Measurements from ENCODE around the gene PAM16. TPM values are rescaled to one million over a fixed set of nuclear protein-coding genes. Genes with fewer than 3 reads are reported as not detected.

Gene PAM16
- total and polyA plus RNA-seq, 2 experiments from 2014 or later = 33.0 to 78.9 TPM

- Histone ChIP-seq H3K4me1 (ENCODE audit: insufficient read depth) (no peaks in the 10 kb centered on the region), H3K9ac (no peak overlapping the region), H3K4me2 (ENCODE audit: unreplicated experiment) (no peak overlapping the region), H4K20me1 (ENCODE audit: insufficient read depth) (no peaks in the 10 kb centered on the region), H3K27me3 (replicated peaks; ENCODE audit: insufficient read depth) (no peaks in the 10 kb centered on the region), H3K79me2 (ENCODE audit: insufficient read depth) (no peaks in the 10 kb centered on the region), H3K36me3 (ENCODE audit: low read depth) (no peaks in the 10 kb centered on the region), H3K9me3 (ENCODE audit: low read depth) (no peaks in the 10 kb centered on the region), H3K4me3 (no peak overlapping the region), H3F3A (ENCODE audit: insufficient read depth) (no peaks in the 10 kb centered on the region), H3K27ac (no peak overlapping the region), H3K9me2 (ENCODE audit: insufficient read depth) (no peaks in the 10 kb centered on the region), H2AFZ (no peak overlapping the region)
- no peak for TF ChIP-seq EZH2 (IDR thresholded peaks at IDR 0.05; ENCODE audit: insufficient read depth, poor library complexity, severe bottlenecking)
- no peak for TF ChIP-seq EZH2phosphoT487 (IDR thresholded peaks at IDR 0.05; ENCODE audit: insufficient read depth, low read depth)
- in situ Hi-C loops (cut with MboI) = loop anchor here (10.0 kb wide), 1 partner anchor 47 kb away; no protein-coding TSS in a partner anchor
- WGBS, 2 experiments (ENCODE audit: low coverage in 1 of 2, low lambda C conversion rate in 2 of 2, missing lambda C conversion rate in 2 of 2) = 95 to 97% methylated on average over 19 of the region's 19 CpGs
- no peak for DNase-seq
Observed at GRCh38 chr16:4358236-4358635, 7.1 kb upstream of the PAM16 start.

- no peak overlapping the region for H3K4me3 ChIP-seq
- no peak overlapping the region for H3K4me2 ChIP-seq (ENCODE audit: unreplicated experiment)
- H3K9me2 ChIP-seq (ENCODE audit: insufficient read depth) = no peaks in the 10 kb centered on the region
- no peak overlapping the region for H3K27ac ChIP-seq
- no peaks in the 10 kb centered on the region for H3K79me2 ChIP-seq (ENCODE audit: insufficient read depth)
- 95 to 98% methylated on average over 7 of the region's 7 CpGs for WGBS, 2 experiments (ENCODE audit: low coverage in 1 of 2, low lambda C conversion rate in 2 of 2, missing lambda C conversion rate in 2 of 2)
- in situ Hi-C loops (cut with MboI) = loop anchor here (10.0 kb wide), 1 partner anchor 48 kb away; no protein-coding TSS in a partner anchor
- TF ChIP-seq EZH2 (IDR thresholded peaks at IDR 0.05; ENCODE audit: insufficient read depth, poor library complexity, severe bottlenecking) (no peak), EZH2phosphoT487 (IDR thresholded peaks at IDR 0.05; ENCODE audit: insufficient read depth, low read depth) (no peak)
- no peak overlapping the region for H2AFZ ChIP-seq
- H3K9me3 ChIP-seq (ENCODE audit: low read depth) = no peaks in the 10 kb centered on the region
- H3K27me3 ChIP-seq (replicated peaks; ENCODE audit: insufficient read depth) = no peaks in the 10 kb centered on the region
- no peak for DNase-seq
- H4K20me1 ChIP-seq (ENCODE audit: insufficient read depth) = no peaks in the 10 kb centered on the region
- H3F3A ChIP-seq (ENCODE audit: insufficient read depth) = peaks cover 7% of the 10 kb centered on the region
- H3K4me1 ChIP-seq (ENCODE audit: insufficient read depth) = peaks cover 8% of the 10 kb centered on the region
- no peak overlapping the region for H3K9ac ChIP-seq
- H3K36me3 ChIP-seq (ENCODE audit: low read depth) = no peaks in the 10 kb centered on the region
Observed at GRCh38 chr16:4356820-4357219, 5.7 kb upstream of the PAM16 start.

GRCh38 chr16:4354512-4355409, 3.6 kb upstream of the PAM16 start:
- no peaks in the 10 kb centered on the region for H3K27me3 ChIP-seq (replicated peaks; ENCODE audit: insufficient read depth)
- H3F3A ChIP-seq (ENCODE audit: insufficient read depth) = peaks cover 11% of the 10 kb centered on the region
- no peak for DNase-seq
- no peak overlapping the region for H3K4me3 ChIP-seq
- H3K27ac ChIP-seq = no peak overlapping the region
- no peak overlapping the region for H2AFZ ChIP-seq
- H3K4me2 ChIP-seq (ENCODE audit: unreplicated experiment) = no peak overlapping the region
- peaks cover 16% of the 10 kb centered on the region for H3K4me1 ChIP-seq (ENCODE audit: insufficient read depth)
- in situ Hi-C loops (cut with MboI) = loop anchor here (10.0 kb wide), 1 partner anchor 50 kb away; no protein-coding TSS in a partner anchor
- no peaks in the 10 kb centered on the region for H4K20me1 ChIP-seq (ENCODE audit: insufficient read depth)
- TF ChIP-seq EZH2 (IDR thresholded peaks at IDR 0.05; ENCODE audit: insufficient read depth, poor library complexity, severe bottlenecking) (no peak), EZH2phosphoT487 (IDR thresholded peaks at IDR 0.05; ENCODE audit: insufficient read depth, low read depth) (no peak)
- WGBS, 2 experiments (ENCODE audit: low coverage in 1 of 2, low lambda C conversion rate in 2 of 2, missing lambda C conversion rate in 2 of 2) = 92 to 97% methylated on average over 14 to 20 of the region's 20 CpGs
- H3K9ac ChIP-seq = no peak overlapping the region
- no peaks in the 10 kb centered on the region for H3K9me3 ChIP-seq (ENCODE audit: low read depth)
- H3K36me3 ChIP-seq (ENCODE audit: low read depth) = no peaks in the 10 kb centered on the region
- no peaks in the 10 kb centered on the region for H3K9me2 ChIP-seq (ENCODE audit: insufficient read depth)
- peaks cover 12% of the 10 kb centered on the region for H3K79me2 ChIP-seq (ENCODE audit: insufficient read depth)

GRCh38 chr16:4353675-4354074, 2.6 kb upstream of the PAM16 start:
- no peak overlapping the region for H3K4me2 ChIP-seq (ENCODE audit: unreplicated experiment)
- no peaks in the 10 kb centered on the region for H3K36me3 ChIP-seq (ENCODE audit: low read depth)
- H3K4me3 ChIP-seq = no peak overlapping the region
- H3K9ac ChIP-seq = no peak overlapping the region
- H3K9me3 ChIP-seq (ENCODE audit: low read depth) = no peaks in the 10 kb centered on the region
- no peak overlapping the region for H2AFZ ChIP-seq
- WGBS, 2 experiments (ENCODE audit: low coverage in 1 of 2, low lambda C conversion rate in 2 of 2, missing lambda C conversion rate in 2 of 2) = 94 to 99% methylated on average over 4 of the region's 4 CpGs
- no peaks in the 10 kb centered on the region for H3K27me3 ChIP-seq (replicated peaks; ENCODE audit: insufficient read depth)
- no peaks in the 10 kb centered on the region for H4K20me1 ChIP-seq (ENCODE audit: insufficient read depth)
- H3K79me2 ChIP-seq (ENCODE audit: insufficient read depth) = peaks cover 23% of the 10 kb centered on the region
- H3K27ac ChIP-seq = no peak overlapping the region
- in situ Hi-C loops (cut with MboI) = loop anchor here (10.0 kb wide), 1 partner anchor 51 kb away; no protein-coding TSS in a partner anchor
- H3K4me1 ChIP-seq (ENCODE audit: insufficient read depth) = peaks cover 19% of the 10 kb centered on the region
- TF ChIP-seq EZH2 (IDR thresholded peaks at IDR 0.05; ENCODE audit: insufficient read depth, poor library complexity, severe bottlenecking) = no peak
- no peaks in the 10 kb centered on the region for H3K9me2 ChIP-seq (ENCODE audit: insufficient read depth)
- DNase-seq = no peak
- H3F3A ChIP-seq (ENCODE audit: insufficient read depth) = peaks cover 11% of the 10 kb centered on the region

All from GM23248 (cell line).